Panc1 (cell line): ENCODE data around the gene COA8. TPM values are rescaled to one million over a fixed set of nuclear protein-coding genes. Genes with fewer than 3 reads are reported as not detected.

Experiments used
- ATAC-seq: fragments of 200-7000 bp; cut with Tn5 transposase; 2 replicates; pipeline ENCODE4 v1.9.1; 2020; ENCODE audit warnings: mild to moderate bottlenecking, moderate library complexity
- BruUV-seq: library from RNA; stranded (reverse); fragments of 400-500 nt; replicated peaks from 2 replicates; lab custom pipeline; 2021; lab: Mats Ljungman, UMichigan
- CTCF ChIA-PET: fragments of 300-600 bp; sonication (Branson Sonifier 250); formaldehyde crosslinking; loops from one replicate; lab custom pipeline; 2022; ENCODE audit warnings: antibody characterized with exemption; lab: Charles Lee
- POLR2A ChIA-PET: fragments of 300-600 bp; sonication (Branson Sonifier 250); formaldehyde crosslinking; loops from one replicate; lab custom pipeline; 2022; ENCODE audit warnings: antibody characterized with exemption; lab: Charles Lee
- DNase-seq: peaks from one replicate; pipeline ENCODE4 v3.0.0-alpha.2; 2010; ENCODE audit warnings: low read depth, low spot score
- H3K27ac ChIP-seq: 2 replicates; pipeline ENCODE4 v1.5.1; 2011; ENCODE audit warnings: mild to moderate bottlenecking, low read length, inconsistent platforms
- H3K27me3 ChIP-seq: fragments of 200-500 bp; sonication (Bioruptor generic); 2 replicates; pipeline ENCODE4 v1.6.0; 2014; ENCODE audit warnings: low read length, inconsistent platforms; ENCODE audit not compliant: control insufficient read depth, insufficient read depth
- H3K36me3 ChIP-seq: fragments of 200-500 bp; sonication (Bioruptor generic); 2 replicates; pipeline ENCODE4 v1.5.1; 2014; ENCODE audit warnings: inconsistent platforms, mild to moderate bottlenecking, low read length, moderate library complexity; ENCODE audit not compliant: control insufficient read depth, insufficient read depth
- H3K4me1 ChIP-seq: 2 replicates; pipeline ENCODE4 v1.5.1; 2011; ENCODE audit warnings: inconsistent platforms, mild to moderate bottlenecking, low read length, moderate library complexity; ENCODE audit not compliant: control insufficient read depth, insufficient read depth
- H3K4me3 ChIP-seq, 2 experiments: 2 replicates each; pipeline ENCODE4 v1.5.1; 2011 to 2012; ENCODE audit warnings: low read depth in 2 of 2, low read length in 2 of 2, mild to moderate bottlenecking in 2 of 2, inconsistent platforms in 1 of 2, moderate library complexity in 1 of 2
- H3K9me3 ChIP-seq: fragments of 200-500 bp; sonication (Bioruptor generic); 2 replicates; pipeline ENCODE4 v1.5.1; 2014; ENCODE audit warnings: low read depth, mild to moderate bottlenecking, inconsistent platforms, low read length, moderate library complexity; ENCODE audit not compliant: control insufficient read depth, insufficient read depth
- CTCF ChIP-seq: fragments of 450-650 bp; IDR thresholded peaks from 2 replicates; pipeline ENCODE4 v1.5.1; 2017; ENCODE audit warnings: mild to moderate bottlenecking
- POLR2AphosphoS5 ChIP-seq: IDR thresholded peaks from 2 replicates; pipeline ENCODE4 v1.6.1; 2012; ENCODE audit warnings: mild to moderate bottlenecking, low read depth, low read length, moderate library complexity
- REST ChIP-seq, 2 experiments: IDR thresholded peaks; 2 replicates each; pipeline ENCODE4 v1.6.1; 2011 to 2012; ENCODE audit warnings: low read depth in 2 of 2, control low read depth in 1 of 2, low read length in 1 of 2, mild to moderate bottlenecking in 1 of 2, moderate library complexity in 1 of 2; ENCODE audit not compliant: insufficient read depth in 1 of 2
- SIN3A ChIP-seq: IDR thresholded peaks from 2 replicates; pipeline ENCODE4 v1.6.1; 2012; ENCODE audit warnings: low read depth, mild to moderate bottlenecking, low read length, moderate library complexity, borderline replicate concordance; ENCODE audit not compliant: insufficient read depth
- TCF7L2 ChIP-seq: IDR thresholded peaks from 2 replicates; pipeline ENCODE4 v1.6.1; 2011; ENCODE audit warnings: mild to moderate bottlenecking, low read depth, low read length, inconsistent platforms
- in situ Hi-C: cut with HindIII; loops from 2 replicates; pipeline ENCODE4 v1.10.0; 2016; ENCODE audit warnings: low sequenced_read_pairs, low pct_unique_long_range_greater_than_20kb
- intact Hi-C: fragments of 100-400 bp; cut with micrococcal nuclease; formaldehyde crosslinking; loops from one replicate; pipeline ENCODE4 v1.10.0; 2022; ENCODE audit not compliant: unreplicated experiment
- total RNA-seq: library from RNA; stranded (reverse); gene quantifications from one replicate; pipeline ENCODE4 v1.2.1, GENCODE V29; 2021; ENCODE audit not compliant: unreplicated experiment

Gene COA8
- total RNA-seq, 1 experiment from 2014 or later, result 42.2 TPM

GRCh38 chr14:103543721-103544387 lies 18.9 kb upstream of the COA8 start:
- POLR2A ChIA-PET, result no interaction called here
- H3K27ac ChIP-seq, result peak overlapping the region; percentile 80
- ATAC-seq (no peak), DNase-seq (no peak)
- H3K27me3 ChIP-seq, result no peaks in the 10 kb centered on the region
- H3K4me1 ChIP-seq, result peaks cover 41% of the 10 kb centered on the region
- intact Hi-C loops, result no loop called here
- no peaks in the 10 kb centered on the region for H3K36me3 ChIP-seq
- TF ChIP-seq SIN3A (no peak), TCF7L2 (no peak), CTCF (no peak), REST (IDR thresholded peaks at IDR 0.05; ENCODE audit: insufficient read depth in 1 of 2, low read depth in 2 of 2, low read length in 1 of 2) (no peak), POLR2AphosphoS5 (no peak)
- no TSS peak for BruUV-seq
- CTCF ChIA-PET, result no interaction called here
- no peak overlapping the region for H3K4me3 ChIP-seq
- H3K9me3 ChIP-seq, result no peaks in the 10 kb centered on the region
- in situ Hi-C loops, result no loop called here

GRCh38 chr14:103544388-103545218 lies 18.2 kb upstream of the COA8 start:
- H3K36me3 ChIP-seq, result no peaks in the 10 kb centered on the region
- no peak overlapping the region for H3K4me3 ChIP-seq
- CTCF ChIA-PET, result no interaction called here
- no peak overlapping the region for H3K27ac ChIP-seq
- POLR2A ChIA-PET, result no interaction called here
- no TSS peak for BruUV-seq
- TF ChIP-seq TCF7L2 (no peak), CTCF (no peak), POLR2AphosphoS5 (no peak), SIN3A (no peak), REST (IDR thresholded peaks at IDR 0.05; ENCODE audit: insufficient read depth in 1 of 2, low read depth in 2 of 2, low read length in 1 of 2) (no peak)
- intact Hi-C loops, result no loop called here
- no peaks in the 10 kb centered on the region for H3K9me3 ChIP-seq
- no peaks in the 10 kb centered on the region for H3K27me3 ChIP-seq
- no peak for ATAC-seq
- no peak for DNase-seq
- in situ Hi-C loops, result no loop called here
- peaks cover 42% of the 10 kb centered on the region for H3K4me1 ChIP-seq
